ENCODE measurements around the gene TTLL10.

TTLL10 gene

DNA sequence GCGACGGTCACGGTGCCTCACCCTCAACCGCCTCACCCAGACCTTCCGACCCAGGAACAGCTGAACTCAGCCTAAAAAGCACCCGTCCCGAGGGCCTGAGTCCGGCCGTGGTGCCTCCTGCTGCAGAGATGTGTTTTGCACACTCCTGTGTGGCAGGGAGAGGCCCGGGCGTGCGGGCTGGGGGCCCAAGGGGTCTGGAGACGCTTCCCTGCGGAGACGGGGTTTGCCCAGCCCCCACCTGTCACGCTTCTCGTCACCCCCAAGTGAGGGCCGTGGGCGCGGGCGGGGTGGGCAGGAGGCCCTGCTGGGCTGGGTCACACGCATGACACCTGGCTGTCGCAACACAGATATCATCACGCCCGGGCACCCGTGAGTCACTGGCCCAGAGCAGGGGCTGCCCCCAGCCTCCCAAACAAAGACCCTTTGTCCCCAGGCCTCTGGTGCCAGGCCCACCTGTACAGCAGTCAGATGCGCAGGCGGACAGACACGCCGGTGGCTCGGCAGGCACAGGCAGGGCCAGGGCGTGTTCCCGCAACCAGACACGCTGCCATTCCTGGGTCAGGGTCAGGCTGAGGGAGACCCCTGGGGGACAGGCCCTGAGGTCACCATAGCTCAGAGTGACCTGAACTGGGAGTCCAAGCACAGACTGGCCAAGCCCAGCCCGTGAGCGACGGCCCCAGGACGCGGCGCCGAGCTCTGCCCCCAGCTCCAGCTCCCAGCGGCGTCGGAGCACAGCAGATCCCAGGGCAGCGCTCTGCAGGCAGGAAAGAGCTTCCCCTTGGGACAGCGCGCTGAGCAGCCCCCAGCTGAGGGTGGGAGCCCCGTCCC is 64.4 kb downstream of the TTLL10 start:
- DNase-seq = no peak

- no peak for DNase-seq
Measured at GRCh38 chr1:1238702-1239178, 65.1 kb downstream of the TTLL10 start.

DNA sequence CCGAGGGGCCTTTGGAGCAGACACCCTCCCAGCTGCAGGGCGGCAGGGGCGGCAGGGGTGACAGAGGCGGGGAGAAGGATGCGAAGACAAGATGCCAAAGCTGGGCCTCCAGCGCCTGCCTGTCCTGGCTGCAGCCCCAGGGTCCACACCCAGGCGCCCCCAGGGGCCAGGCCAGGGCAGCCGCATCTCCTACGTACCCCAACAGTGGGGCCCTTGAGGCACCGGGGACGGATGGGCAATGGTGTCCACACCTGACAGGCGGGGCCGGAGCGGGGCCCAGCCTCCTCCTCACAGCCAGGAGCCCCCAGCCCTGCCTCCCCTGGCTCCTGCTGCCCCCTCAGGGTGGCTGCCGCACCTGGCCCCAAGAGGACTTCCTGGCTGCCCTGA is 65.5 kb downstream of the TTLL10 start:
- no peak for DNase-seq

GRCh38 chr1:1239614-1240347 is 66.1 kb downstream of the TTLL10 start:
- DNase-seq = no peak

DNA sequence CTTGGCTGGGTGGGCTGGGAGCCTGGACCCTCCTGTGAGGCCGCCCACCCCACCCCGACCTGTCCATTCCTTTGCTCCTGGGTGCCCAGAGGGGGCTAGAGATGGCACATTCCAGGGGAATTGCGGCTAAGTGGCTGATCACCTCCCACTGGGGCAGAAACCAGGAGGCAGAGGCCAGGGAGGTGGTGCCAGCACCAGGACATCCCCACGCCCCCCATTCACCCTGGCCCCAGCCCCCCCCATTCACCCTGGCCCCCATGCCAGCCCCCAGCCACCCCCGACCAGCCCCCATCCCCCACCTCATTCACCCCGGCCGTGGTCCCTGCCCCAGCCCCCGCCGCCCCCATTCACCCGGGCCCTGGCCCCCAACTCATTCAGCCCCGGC is 66.7 kb downstream of the TTLL10 start:
- DNase-seq = no peak

DNA sequence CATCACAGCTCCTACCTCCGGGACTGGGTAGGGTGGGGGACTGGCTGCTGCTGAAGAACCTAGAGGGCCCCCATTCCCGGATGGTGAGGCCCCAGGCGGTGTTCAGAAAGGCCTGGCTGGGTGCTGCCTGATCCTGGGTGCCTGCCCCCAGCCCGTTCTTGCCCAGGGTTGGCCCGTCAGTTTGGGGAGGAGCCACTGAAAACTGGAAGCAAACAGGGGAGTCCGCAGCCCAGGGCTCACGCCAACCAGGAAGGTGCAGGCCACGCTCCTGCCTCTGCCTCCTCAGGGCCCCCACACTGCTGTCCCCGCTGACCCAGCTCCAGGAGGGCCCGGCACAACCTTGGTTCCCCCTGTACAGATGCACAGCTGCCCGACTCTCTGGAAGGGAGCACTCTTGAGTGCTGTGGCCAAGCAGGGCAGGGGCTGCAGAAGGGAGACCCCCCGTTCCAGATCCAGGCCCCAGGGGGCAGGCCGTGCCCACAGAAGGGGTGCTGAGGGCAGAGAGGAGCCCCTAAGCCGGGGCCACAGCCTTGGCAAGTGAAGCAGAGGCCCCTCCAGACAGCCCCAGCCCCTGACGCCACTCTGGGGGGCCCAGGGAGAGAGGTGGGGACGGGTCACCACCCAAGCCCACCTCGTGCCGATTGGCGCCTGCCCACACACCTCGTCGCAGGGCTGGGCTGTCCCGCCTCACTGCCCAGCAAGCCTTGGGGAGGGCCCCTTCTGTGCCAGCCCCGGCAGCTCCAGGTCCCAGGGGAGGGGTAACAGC is 67.3 kb downstream of the TTLL10 start:
- DNase-seq = no peak

DNA sequence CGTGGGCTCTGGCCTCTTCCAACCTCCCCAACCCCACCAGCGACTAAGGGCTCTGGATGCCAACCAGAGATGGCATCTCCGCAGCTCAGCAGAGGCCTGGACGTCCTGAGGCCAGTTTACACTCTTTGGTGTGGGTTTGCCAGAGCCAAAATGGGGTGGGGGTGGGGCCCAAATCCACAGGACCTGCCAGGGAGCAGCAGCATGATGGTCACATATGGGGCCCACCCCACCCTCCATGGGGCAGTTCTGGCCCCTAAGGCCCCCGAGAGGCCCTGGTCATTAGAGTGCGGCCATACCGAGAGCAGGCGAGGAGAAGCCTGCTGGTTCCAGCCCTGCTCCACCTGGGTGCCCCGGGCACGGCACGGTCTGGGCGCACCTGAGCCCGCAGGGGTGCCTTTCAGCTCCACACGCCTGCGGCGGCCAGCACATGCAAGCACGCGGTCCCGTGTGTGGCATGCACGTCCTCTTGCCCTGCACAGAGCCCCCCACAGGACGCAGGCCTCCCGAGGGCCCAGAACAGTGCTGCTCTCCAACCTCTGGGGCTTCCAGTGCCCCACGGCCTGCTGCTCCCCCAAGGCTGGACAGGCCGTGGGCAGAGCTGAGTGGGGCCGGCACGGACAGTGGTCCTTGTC is 68.0 kb downstream of the TTLL10 start:
- DNase-seq = no peak

DNA sequence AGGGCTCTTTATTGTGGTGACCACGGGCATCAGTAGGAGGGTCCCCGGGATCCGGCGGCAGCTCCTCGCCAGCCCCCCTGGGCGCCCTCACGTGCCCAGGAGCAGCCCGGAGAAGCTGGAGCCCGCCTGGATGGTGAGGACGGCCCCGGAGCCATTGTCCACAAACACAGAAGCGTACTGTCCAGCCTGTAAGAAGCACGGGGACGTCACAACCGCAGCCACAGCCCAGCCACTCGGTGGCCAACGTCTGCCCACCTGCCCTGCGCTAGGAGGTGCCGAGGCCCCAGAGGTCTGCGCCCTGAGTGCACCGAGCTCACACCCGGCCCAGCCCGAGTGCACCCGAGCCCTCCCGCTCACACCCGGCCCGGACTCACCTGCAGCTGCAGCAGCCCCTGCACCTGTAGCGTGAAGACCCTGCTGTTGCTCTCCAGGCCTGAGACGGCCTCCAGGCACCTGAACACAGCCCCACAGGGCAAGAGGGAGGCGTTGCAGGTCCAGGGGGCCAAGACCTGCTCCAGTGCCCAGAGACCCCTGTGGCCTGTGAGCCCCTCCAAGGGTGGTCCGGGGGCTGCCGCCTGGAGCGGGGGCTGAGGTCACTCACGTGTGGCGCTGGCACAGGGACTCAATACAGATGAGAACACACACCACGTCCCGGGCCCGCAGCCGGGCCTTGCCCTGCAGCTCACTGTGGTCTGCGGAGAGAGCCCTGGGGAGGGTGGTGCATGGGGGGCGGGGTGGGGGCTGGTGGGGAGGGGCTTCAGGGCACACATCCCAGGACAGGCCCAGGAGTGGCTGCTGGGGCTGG is 69.0 kb downstream of the TTLL10 start:
- no peak for DNase-seq

DNA sequence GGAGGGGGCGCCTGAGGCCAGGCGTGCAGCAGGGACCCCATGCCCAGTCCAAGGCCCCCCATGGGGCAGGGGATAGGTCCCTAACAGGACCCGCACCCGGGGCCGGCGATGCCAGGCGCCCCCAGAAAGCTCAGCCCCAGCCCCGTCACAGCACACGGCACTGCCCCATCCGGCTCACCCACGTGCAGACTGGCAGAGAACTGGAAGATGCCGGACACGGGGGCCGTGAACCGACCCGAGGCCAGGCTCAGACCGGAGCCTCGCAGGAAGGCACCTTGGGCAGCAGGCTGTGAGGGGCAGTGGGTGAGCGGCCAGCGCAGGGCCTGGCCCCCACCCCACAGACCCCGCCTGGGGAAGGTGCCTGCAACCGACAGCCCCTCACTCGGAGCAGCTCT is 69.6 kb downstream of the TTLL10 start:
- no peak for DNase-seq

DNA sequence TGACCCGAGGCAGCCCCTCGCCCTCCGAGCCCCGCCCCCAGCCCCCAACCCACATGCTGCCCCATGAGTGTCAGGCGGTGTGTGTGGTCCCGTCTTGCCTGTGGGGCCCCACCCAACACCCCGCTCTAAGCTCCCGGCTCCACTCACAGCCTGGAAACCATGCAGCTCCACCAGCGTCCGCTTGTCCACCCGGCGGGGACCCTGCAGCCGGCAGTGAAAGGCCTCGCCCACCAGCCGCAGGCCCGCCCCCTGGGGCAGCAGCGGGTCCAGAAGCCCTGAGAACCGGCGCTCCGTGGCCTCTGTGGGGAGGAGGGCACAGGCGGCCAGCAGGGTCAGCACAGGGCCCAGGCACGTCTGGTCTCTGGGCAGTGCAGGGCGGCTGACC is 70.1 kb downstream of the TTLL10 start:
- no peak for DNase-seq

DNA sequence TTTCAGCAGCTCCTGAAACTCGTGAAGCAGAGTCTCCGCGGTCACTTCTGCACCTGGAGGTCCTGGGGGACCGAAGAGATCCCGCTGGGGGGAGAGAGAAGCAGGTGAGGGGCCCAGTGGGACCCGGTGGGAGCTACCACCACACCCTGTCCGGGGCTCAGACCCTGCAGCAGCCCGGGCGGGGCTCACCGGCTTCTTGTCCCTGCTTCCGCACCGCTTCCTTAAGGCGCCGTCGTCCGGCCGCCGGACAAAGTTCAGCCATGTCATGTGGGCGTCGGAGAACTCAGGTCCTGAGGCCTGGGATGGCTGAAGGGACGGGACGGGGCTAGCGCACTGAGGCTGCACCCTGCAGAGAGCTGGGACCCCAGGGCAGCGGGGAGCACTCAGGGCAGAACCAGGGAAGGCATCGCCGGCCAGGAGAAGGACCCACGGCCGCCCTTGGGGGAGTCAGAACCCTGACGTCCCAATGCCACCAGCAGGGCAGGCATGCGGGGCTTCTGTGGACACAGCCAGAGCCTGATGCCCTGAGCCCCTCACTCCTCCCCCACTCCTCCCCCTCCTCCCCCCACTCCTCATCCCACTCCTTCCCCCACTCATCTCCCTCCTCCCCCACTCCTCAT is 70.6 kb downstream of the TTLL10 start:
- DNase-seq = no peak

DNA sequence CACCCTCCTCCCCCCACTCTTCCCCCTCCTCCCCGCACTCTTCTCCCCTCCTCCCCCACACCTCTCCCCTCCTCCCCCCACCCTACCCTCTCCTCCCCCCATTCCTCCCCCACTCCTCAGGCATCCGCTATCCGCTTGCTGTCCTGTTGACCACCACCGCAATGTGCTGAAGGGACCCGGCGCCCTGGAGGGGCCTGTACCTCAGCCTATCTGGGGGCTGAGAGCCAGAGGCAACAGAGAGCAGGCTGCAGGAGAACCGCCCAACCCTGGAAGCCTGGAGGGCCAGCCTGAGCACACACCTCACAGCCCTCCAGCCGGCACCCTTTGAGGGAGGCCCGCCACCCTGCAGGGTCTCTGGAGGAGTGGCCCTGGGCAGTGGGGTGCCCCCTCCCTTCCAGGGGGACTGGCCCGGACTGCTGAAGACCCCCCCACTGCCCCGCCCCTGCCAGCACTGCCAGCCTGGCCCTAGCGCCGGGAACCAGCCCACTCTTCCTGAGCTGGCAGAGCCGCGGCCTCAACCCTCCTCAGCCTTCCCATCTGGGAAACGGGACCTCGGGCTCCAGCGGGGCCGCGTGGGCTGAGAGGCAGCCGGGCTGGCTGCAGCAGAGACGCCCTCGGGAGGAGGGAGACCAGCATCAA is 71.6 kb downstream of the TTLL10 start:
- no peak for DNase-seq

- DNase-seq = no peak
Measured at GRCh38 chr1:1245817-1246576, 72.3 kb downstream of the TTLL10 start.

DNA sequence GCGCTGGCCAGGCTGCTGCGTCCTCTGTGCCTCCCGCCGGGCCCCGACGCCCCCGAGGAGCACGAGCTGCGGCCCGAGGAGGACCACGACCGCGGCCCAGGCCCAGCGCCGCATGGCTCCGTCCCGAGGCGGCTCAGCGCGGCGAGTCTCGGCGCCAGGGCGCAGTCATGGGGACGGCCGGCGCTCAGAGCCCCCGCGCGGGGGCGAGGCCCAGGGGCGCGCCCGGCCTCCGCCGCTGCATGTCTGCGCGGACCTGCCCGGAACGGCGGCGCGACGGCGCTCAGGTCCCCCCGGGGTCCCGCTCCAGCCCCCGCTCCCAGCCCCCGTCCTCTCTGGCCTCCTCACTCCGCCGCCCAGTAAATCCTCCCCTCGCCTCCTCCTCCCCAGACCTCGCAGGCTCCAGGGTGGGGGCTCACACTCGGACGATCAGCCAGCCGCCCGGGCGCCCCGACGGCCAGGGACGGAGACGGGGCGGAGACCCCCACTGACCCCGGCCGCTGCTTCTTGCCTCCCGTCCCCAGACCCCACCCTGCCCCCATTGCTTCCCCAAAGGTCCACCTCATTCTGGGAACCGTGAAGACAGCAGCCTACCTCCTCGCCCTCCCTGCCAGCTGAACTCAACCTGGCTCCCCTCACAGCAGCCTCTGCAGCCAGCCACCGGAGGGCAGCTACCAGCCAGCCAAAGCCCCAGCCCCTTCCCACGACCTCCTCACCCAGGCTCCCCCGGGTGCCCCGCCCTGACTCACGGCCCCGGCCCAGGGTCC is 73.1 kb downstream of the TTLL10 start, which contains the start of gene C1QTNF12:
Gene C1QTNF12, minus strand, starts transcription at position 146 of the 764 bp plus-strand sequence. Its CDS starts 32 bp downstream, at position 114.
- no peak for DNase-seq

DNA sequence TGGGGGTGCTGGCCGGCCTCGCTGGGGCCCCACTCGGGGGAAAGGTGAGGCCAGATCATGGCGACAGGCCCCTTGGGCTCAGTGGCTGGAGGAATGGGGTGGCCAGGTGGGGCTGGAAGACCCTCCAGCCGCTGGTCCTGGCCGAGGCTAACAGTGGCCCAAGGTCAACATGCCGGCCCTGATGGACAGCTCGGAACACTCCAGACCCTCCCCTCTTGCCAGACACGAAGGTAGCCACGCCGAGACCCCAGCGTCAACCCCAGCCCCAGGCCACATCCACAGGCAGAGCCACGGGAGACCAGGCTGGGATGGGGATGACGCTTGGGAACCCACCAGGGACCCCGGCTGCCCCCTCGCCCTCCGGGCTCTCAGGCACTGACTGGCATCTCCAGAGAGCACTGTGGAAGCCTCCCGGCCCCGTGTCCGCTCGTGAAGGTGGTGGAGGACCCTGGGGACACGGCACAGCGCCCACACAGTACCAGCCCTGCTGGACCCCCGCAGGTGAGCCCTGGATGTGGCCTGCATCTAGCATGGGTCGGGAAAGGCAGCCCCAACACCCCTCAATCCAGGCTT is 73.7 kb downstream of the TTLL10 start:
- no peak for DNase-seq

All from NCI-H2029 treated with DMSO at 0.1 percent for 48 hours (cell line).